ENCODE results near the gene FMN2. TPM values are rescaled to one million over a fixed set of nuclear protein-coding genes. Genes with fewer than 3 reads are reported as not detected.

The FMN2 gene
- total RNA-seq, 1 experiment from 2014 or later, result not detected

DNA sequence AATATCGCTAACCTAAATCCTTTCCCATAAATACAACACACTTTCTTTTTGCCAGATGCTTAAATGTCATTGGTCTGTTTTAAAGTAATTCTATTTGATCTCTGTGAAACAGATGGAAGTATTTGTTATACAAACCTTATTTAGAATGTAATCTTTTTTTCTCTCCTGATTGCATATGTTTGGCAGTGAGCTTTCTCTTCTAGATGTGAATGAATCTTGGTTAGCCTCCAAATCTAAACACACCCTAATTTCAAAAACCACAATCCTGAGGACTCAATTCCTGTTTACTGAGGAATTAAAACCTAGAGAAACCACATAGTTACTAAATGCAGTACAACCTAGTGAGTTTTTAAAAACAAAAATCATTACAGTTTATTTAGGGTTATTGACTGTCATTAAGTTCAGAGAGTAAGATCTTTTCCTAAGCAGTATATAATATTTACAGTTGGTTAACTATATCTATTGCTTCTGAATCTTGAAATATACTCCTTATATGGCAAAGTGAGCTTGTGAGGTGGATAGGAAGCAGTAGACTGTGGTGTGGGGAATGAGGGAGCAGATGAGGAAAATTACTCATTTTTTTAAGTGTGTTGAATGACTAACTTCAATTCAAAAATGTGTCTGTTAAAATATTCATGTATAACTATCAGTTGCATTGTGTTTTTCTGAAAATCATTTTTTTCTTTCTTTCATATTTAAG, 218.7 kb downstream of the FMN2 start:
- no peaks in the 10 kb centered on the region for H3K36me3 ChIP-seq (ENCODE audit: control insufficient read depth, insufficient read depth, low read length)
- DNase-seq, result no peak
- H3K9me3 Mint-ChIP-seq (ENCODE audit: unreplicated experiment), result no peaks in the 10 kb centered on the region
- no peaks in the 10 kb centered on the region for H3K4me1 Mint-ChIP-seq (ENCODE audit: low read depth, unreplicated experiment)
- POLR2A ChIA-PET, result no interaction called here
- CTCF ChIA-PET, result no interaction called here
- no peaks in the 10 kb centered on the region for H3K27me3 ChIP-seq (replicated peaks; ENCODE audit: control insufficient read depth, insufficient read depth, low read length)
- H3K4me3 ChIP-seq (ENCODE audit: low read depth, low read length), result no peak overlapping the region
- no TSS peak for BruUV-seq (replicated peaks)
- intact Hi-C loops (cut with micrococcal nuclease; ENCODE audit: unreplicated experiment), result no loop called here
- peaks cover 8% of the 10 kb centered on the region for H3K27me3 Mint-ChIP-seq (ENCODE audit: insufficient read depth, unreplicated experiment)
- TF ChIP-seq, protein P1, sequence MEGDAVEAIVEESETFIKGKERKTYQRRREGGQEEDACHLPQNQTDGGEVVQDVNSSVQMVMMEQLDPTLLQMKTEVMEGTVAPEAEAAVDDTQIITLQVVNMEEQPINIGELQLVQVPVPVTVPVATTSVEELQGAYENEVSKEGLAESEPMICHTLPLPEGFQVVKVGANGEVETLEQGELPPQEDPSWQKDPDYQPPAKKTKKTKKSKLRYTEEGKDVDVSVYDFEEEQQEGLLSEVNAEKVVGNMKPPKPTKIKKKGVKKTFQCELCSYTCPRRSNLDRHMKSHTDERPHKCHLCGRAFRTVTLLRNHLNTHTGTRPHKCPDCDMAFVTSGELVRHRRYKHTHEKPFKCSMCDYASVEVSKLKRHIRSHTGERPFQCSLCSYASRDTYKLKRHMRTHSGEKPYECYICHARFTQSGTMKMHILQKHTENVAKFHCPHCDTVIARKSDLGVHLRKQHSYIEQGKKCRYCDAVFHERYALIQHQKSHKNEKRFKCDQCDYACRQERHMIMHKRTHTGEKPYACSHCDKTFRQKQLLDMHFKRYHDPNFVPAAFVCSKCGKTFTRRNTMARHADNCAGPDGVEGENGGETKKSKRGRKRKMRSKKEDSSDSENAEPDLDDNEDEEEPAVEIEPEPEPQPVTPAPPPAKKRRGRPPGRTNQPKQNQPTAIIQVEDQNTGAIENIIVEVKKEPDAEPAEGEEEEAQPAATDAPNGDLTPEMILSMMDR (IDR thresholded peaks at IDR 0.05; ENCODE audit: insufficient read depth in 1 of 2, low read depth in 1 of 2, low read length in 1 of 2, severe bottlenecking in 1 of 2, unreplicated experiment in 1 of 2), result no peak
- H3K4me1 ChIP-seq, result no peaks in the 10 kb centered on the region
- H3K27ac Mint-ChIP-seq (ENCODE audit: unreplicated experiment), result no peak overlapping the region
- no peak overlapping the region for H3K4me3 Mint-ChIP-seq (ENCODE audit: unreplicated experiment)
- 0 out of 2 replicates have a peak, but pooled peaks cover 3% of the 10 kb centered on the region for H3K9me3 ChIP-seq
- no peaks in the 10 kb centered on the region for H3K36me3 Mint-ChIP-seq (ENCODE audit: insufficient read depth, unreplicated experiment)

DNA sequence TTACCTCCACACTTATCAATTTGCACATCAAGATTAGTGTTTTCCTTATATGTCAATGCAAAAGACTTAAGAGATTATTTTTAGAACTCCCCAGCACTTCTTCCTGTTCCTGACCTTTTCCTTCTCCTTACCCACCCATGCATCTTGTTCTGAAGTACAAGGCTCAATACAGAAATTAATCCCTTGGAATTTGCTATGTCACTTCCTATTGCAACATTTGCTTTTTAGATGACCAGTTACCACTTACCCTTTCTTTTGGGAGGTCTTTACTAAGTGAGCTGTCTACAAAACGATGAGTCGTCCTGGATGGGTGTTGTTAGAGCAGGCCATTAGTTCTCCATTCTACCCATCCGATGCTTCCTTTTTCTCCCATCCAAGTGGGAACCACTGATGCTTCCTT, 221.2 kb downstream of the FMN2 start:
- H3K36me3 Mint-ChIP-seq (ENCODE audit: insufficient read depth, unreplicated experiment), result no peaks in the 10 kb centered on the region
- ChIA-PET POLR2A (no interaction called here), CTCF (no interaction called here)
- no peaks in the 10 kb centered on the region for H3K9me3 Mint-ChIP-seq (ENCODE audit: unreplicated experiment)
- H3K27ac Mint-ChIP-seq (ENCODE audit: unreplicated experiment), result no peak overlapping the region
- no peak overlapping the region for H3K4me3 ChIP-seq (ENCODE audit: low read depth, low read length)
- intact Hi-C loops (cut with micrococcal nuclease; ENCODE audit: unreplicated experiment), result no loop called here
- H3K4me1 ChIP-seq, result no peaks in the 10 kb centered on the region
- peaks cover 16% of the 10 kb centered on the region for H3K27me3 Mint-ChIP-seq (ENCODE audit: insufficient read depth, unreplicated experiment)
- DNase-seq, result no peak
- H3K4me3 Mint-ChIP-seq (ENCODE audit: unreplicated experiment), result no peak overlapping the region
- H3K4me1 Mint-ChIP-seq (ENCODE audit: low read depth, unreplicated experiment), result no peaks in the 10 kb centered on the region
- BruUV-seq (replicated peaks), result no TSS peak
- no peaks in the 10 kb centered on the region for H3K27me3 ChIP-seq (replicated peaks; ENCODE audit: control insufficient read depth, insufficient read depth, low read length)
- TF ChIP-seq, protein P1 (IDR thresholded peaks at IDR 0.05; ENCODE audit: insufficient read depth in 1 of 2, low read depth in 1 of 2, low read length in 1 of 2, severe bottlenecking in 1 of 2, unreplicated experiment in 1 of 2), result no peak
- H3K36me3 ChIP-seq (ENCODE audit: control insufficient read depth, insufficient read depth, low read length), result no peaks in the 10 kb centered on the region
- no peaks in the 10 kb centered on the region for H3K9me3 ChIP-seq

DNA sequence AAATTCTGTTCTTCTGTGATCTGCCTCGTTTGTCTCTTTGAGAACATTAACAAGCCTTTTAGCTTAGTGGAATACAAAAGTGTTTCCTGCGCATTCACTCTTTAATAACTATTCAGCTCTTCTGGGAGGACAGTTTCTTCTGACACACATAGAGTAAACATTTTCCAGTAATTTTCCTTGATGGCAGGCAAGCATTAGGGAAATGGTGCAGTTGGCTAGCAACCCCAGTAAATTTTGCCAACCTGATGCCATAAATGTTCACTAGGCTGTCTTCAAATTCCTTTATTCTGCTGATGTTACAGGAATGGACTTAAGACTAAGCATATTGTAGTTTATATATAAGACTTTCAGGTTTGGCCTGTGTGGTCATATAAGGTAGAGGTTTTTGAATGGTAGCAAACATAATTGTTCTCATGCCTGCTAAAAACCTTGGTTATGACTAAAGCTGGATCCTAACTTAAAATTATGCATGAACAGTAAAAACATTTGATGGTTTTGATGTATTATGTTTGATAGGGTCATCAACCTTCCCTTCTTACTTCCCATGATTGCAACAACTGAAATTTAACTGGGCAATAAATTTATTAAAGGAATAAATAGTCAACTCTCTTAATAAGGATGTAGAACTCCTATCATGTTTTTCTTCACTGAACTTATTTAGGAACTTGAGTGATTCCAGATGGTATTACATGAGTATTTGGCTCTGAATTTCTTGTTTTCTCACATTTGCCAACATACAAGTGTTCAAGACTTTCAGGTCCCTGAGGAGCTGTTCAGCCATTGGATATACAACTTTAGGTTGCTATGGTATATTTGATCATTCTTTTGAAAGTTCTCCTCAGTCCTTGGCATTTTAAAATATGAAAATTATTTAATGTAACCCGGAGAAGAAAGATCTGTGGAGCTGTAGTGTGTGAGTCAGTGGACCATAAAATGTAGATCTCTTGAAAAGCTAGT, 223.4 kb downstream of the FMN2 start:
- Mint-ChIP-seq H3K27me3 (ENCODE audit: insufficient read depth, unreplicated experiment) (peaks cover 28% of the 10 kb centered on the region), H3K4me1 (ENCODE audit: low read depth, unreplicated experiment) (no peaks in the 10 kb centered on the region), H3K4me3 (ENCODE audit: unreplicated experiment) (no peak overlapping the region), H3K36me3 (ENCODE audit: insufficient read depth, unreplicated experiment) (no peaks in the 10 kb centered on the region), H3K27ac (ENCODE audit: unreplicated experiment) (no peak overlapping the region), H3K9me3 (ENCODE audit: unreplicated experiment) (no peaks in the 10 kb centered on the region)
- Histone ChIP-seq H3K27me3 (replicated peaks; ENCODE audit: control insufficient read depth, insufficient read depth, low read length) (no peaks in the 10 kb centered on the region), H3K9me3 (no peaks in the 10 kb centered on the region), H3K36me3 (ENCODE audit: control insufficient read depth, insufficient read depth, low read length) (no peaks in the 10 kb centered on the region), H3K4me3 (ENCODE audit: low read depth, low read length) (no peak overlapping the region), H3K4me1 (no peaks in the 10 kb centered on the region)
- TF ChIP-seq, protein P1 (IDR thresholded peaks at IDR 0.05; ENCODE audit: insufficient read depth in 1 of 2, low read depth in 1 of 2, low read length in 1 of 2, severe bottlenecking in 1 of 2, unreplicated experiment in 1 of 2), result no peak
- BruUV-seq (replicated peaks), result no TSS peak
- DNase-seq, result no peak
- intact Hi-C loops (cut with micrococcal nuclease; ENCODE audit: unreplicated experiment), result no loop called here
- POLR2A ChIA-PET, result no interaction called here
- CTCF ChIA-PET, result no interaction called here
